Endothelial cell of umbilical vein (primary cell): ENCODE results near the gene TRIM56. TPM values are rescaled to one million over a fixed set of nuclear protein-coding genes. Genes with fewer than 3 reads are reported as not detected.

Experiments
- BruUV-seq: library from RNA; stranded (reverse); fragments of 400-500 nt; replicated peaks from 2 replicates; lab custom pipeline; 2021; lab: Mats Ljungman, UMichigan
- CTCF ChIA-PET: fragments of 300-600, 350-600 bp; sonication (Branson Sonifier 250); formaldehyde crosslinking; loops from one replicate; lab custom pipeline; 2021; ENCODE audit warnings: antibody characterized with exemption, inconsistent platforms; lab: Charles Lee
- POLR2A ChIA-PET: fragments of 300-600, 350-600 bp; sonication (Branson Sonifier 250); formaldehyde crosslinking; loops from one replicate; lab custom pipeline; 2021; ENCODE audit warnings: antibody characterized with exemption, inconsistent platforms; lab: Charles Lee
- DNase-seq: peaks from one replicate; pipeline ENCODE4 v3.0.0-alpha.2; 2011; ENCODE audit warnings: low read depth, low spot score
- FAIRE-seq: peaks from 2 replicates; lab custom pipeline; 2011; peaks lifted over from hg19 to GRCh38; lab: Jason Lieb, UNC
- H2AFZ ChIP-seq: 2 replicates; pipeline ENCODE4 v1.6.0; 2012; ENCODE audit warnings: low read depth, low read length, control low read depth, inconsistent platforms
- H3K27ac ChIP-seq: 2 replicates; pipeline ENCODE4 v1.5.1; 2011; ENCODE audit warnings: low read depth, mild to moderate bottlenecking, control low read depth, low read length, moderate library complexity; ENCODE audit not compliant: insufficient read depth
- H3K27me3 ChIP-seq, 2 experiments: 2 replicates each; pipeline versions ENCODE4 v1.6.0 to v1.6.1; 2011; ENCODE audit warnings: low read length in 2 of 2, mixed read lengths in 1 of 2; ENCODE audit not compliant: control insufficient read depth in 2 of 2, insufficient read depth in 2 of 2
- H3K36me3 ChIP-seq, 2 experiments: 2 replicates in 1 of 2; 3 replicates in 1 of 2; pipeline ENCODE4 v1.5.1; 2011; ENCODE audit warnings: low read length in 2 of 2, mild to moderate bottlenecking in 1 of 2, moderate library complexity in 1 of 2; ENCODE audit not compliant: control insufficient read depth in 2 of 2, insufficient read depth in 2 of 2; ENCODE audit errors: extremely low read depth in 1 of 2
- H3K4me1 ChIP-seq: 3 replicates; pipeline ENCODE4 v1.5.1; 2011; ENCODE audit warnings: mild to moderate bottlenecking, low read length; ENCODE audit not compliant: control insufficient read depth, insufficient read depth; ENCODE audit errors: extremely low read depth
- H3K4me2 ChIP-seq: 2 replicates; pipeline ENCODE4 v1.6.1; 2011; ENCODE audit warnings: low read length, control low read depth, mixed read lengths; ENCODE audit not compliant: insufficient read depth
- H3K4me3 ChIP-seq, 3 experiments: fragments of 200-600 bp in 1 of 3; sonication (generic), shearing (Covaris generic) in 1 of 3; replicated peaks in 1 of 3; 2 replicates each; pipeline ENCODE4 v1.5.1; 2011 to 2016; ENCODE audit warnings: control low read depth in 3 of 3, low read length in 3 of 3, mild to moderate bottlenecking in 2 of 3, inconsistent platforms in 1 of 3, low read depth in 1 of 3, moderate library complexity in 1 of 3; ENCODE audit not compliant: insufficient read depth in 1 of 3
- H3K79me2 ChIP-seq: 2 replicates; pipeline ENCODE4 v1.6.0; 2012; ENCODE audit warnings: low read length, inconsistent platforms; ENCODE audit not compliant: control insufficient read depth, insufficient read depth
- H3K9ac ChIP-seq: replicated peaks from 2 replicates; pipeline ENCODE3; 2011; ENCODE audit warnings: low read length, control low read depth; ENCODE audit not compliant: insufficient read depth; ENCODE audit errors: extremely low read depth
- H3K9me1 ChIP-seq: replicated peaks from 3 replicates; pipeline ENCODE4 v1.6.0; 2011; ENCODE audit warnings: mild to moderate bottlenecking, low read length; ENCODE audit not compliant: control insufficient read depth, insufficient read depth; ENCODE audit errors: extremely low read depth
- H3K9me3 ChIP-seq: replicated peaks from 2 replicates; pipeline ENCODE4 v1.5.1; 2012; ENCODE audit warnings: low read length, inconsistent platforms; ENCODE audit not compliant: control insufficient read depth, insufficient read depth
- H4K20me1 ChIP-seq: replicated peaks from 2 replicates; pipeline ENCODE3; 2011; ENCODE audit warnings: mild to moderate bottlenecking, low read length; ENCODE audit not compliant: control insufficient read depth, insufficient read depth; ENCODE audit errors: extremely low read depth
- CTCF ChIP-seq, 2 donors: IDR thresholded peaks; 1 replicate in 1 of 2; 2 replicates in 1 of 2; pipeline ENCODE4 v1.5.1; 2011; ENCODE audit warnings: low read length in 2 of 2, mild to moderate bottlenecking in 2 of 2, moderate library complexity in 2 of 2, control low read depth in 1 of 2, inconsistent platforms in 1 of 2, low read depth in 1 of 2; ENCODE audit not compliant: insufficient read depth in 1 of 2; ENCODE audit errors: extremely low read depth in 1 of 2
- FOS ChIP-seq: IDR thresholded peaks from 2 replicates; pipeline ENCODE4 v1.6.1; 2011; ENCODE audit warnings: mild to moderate bottlenecking, low read length, moderate library complexity, borderline replicate concordance; ENCODE audit not compliant: insufficient read depth
- JUN ChIP-seq: IDR thresholded peaks from 2 replicates; pipeline ENCODE4 v1.6.1; 2011; ENCODE audit warnings: borderline replicate concordance, low read depth; ENCODE audit not compliant: insufficient read length, insufficient read depth
- MAX ChIP-seq: IDR thresholded peaks from 2 replicates; pipeline ENCODE4 v1.6.1; 2011; ENCODE audit not compliant: insufficient read depth, insufficient read length
- MYC ChIP-seq: IDR thresholded peaks from one replicate; pipeline ENCODE4 v1.6.1; 2011; ENCODE audit warnings: mild to moderate bottlenecking, low read depth, low read length
- POLR2AphosphoS5 ChIP-seq: IDR thresholded peaks from 2 replicates; pipeline ENCODE4 v1.6.1; 2012; ENCODE audit warnings: low read depth, mild to moderate bottlenecking, control low read depth, low read length, moderate library complexity; ENCODE audit not compliant: insufficient read depth
- dilution Hi-C: fragments of 300-500 bp; cut with MboI; formaldehyde crosslinking; loops from one replicate; pipeline ENCODE4 v1.15.0; 2019; ENCODE audit warnings: low sequenced_read_pairs; ENCODE audit not compliant: extremely low pct_ligation_motif_present
- intact Hi-C: fragments of 100-400 bp; cut with micrococcal nuclease; formaldehyde crosslinking; loops from one replicate; pipeline ENCODE4 v1.10.0; 2022
- polyA plus RNA-seq, 4 experiments: library from polyadenylated mRNA; depleted of rRNA in 3 of 4; stranded (reverse) in 3 of 4; unstranded in 1 of 4; fragments of >200 nt; gene quantifications; 2 replicates each; pipeline versions ENCODE4 v1.2.1 to v1.2.3, GENCODE V29; 2011 to 2012; ENCODE audit warnings: missing spikeins in 1 of 4
- total RNA-seq: library from RNA; stranded (reverse); gene quantifications from 2 replicates; pipeline ENCODE4 v1.2.3, GENCODE V29; 2021

TRIM56 gene
- total and polyA plus RNA-seq, 2 donors (not counting 3 experiments of a cell fraction or from before 2014, with no cell fraction given): 2.3 to 25.1 TPM

GRCh38 chr7:101066141-101066832 is 19.0 kb upstream of the TRIM56 start:
- Histone ChIP-seq H3K4me1 (no peaks in the 10 kb centered on the region), H3K4me2 (no peak overlapping the region), H3K9ac (no peak overlapping the region), H3K9me1 (no peaks in the 10 kb centered on the region), H3K9me3 (no peaks in the 10 kb centered on the region), H3K36me3 (no peaks in the 10 kb centered on the region), H3K79me2 (no peaks in the 10 kb centered on the region), H3K4me3 (no peak overlapping the region), H3K27ac (no peak overlapping the region), H4K20me1 (no peaks in the 10 kb centered on the region), H2AFZ (no peak overlapping the region), H3K27me3 (no peaks in the 10 kb centered on the region)
- DNase-seq (no peak), FAIRE-seq (no peak)
- intact Hi-C loops: no loop called here
- TF ChIP-seq POLR2AphosphoS5 (no peak), MYC (no peak), MAX (no peak), CTCF (IDR thresholded peaks at IDR 0.05; ENCODE audit: extremely low read depth in 1 of 2, insufficient read depth in 1 of 2, low read depth in 1 of 2, low read length in 2 of 2) (no peak), JUN (no peak), FOS (no peak)
- POLR2A ChIA-PET: no interaction called here
- BruUV-seq: no TSS peak
- CTCF ChIA-PET: interaction anchor here (1.7 kb wide), 1 partner anchor 11 kb away, joined by 8 read pairs; no protein-coding TSS in a partner anchor
- dilution Hi-C loops: no loop called here
